ENCODE results near the gene BCAN. TPM values are rescaled to one million over a fixed set of nuclear protein-coding genes. Genes with fewer than 3 reads are reported as not detected.
"Not testable (repeated sequence)": the region's sequence is repeated elsewhere in the genome, so short reads cannot be mapped to it uniquely, and the experiment has no call there.

The BCAN gene
- total RNA-seq, 3 donors from 2014 or later (not counting 1 experiment from before 2014, with no cell fraction given): 0.18 to 0.25 (median 0.19) TPM

- Histone ChIP-seq H3K27ac (ENCODE audit: low read length) (no peak overlapping the region), H3K4me1 (ENCODE audit: control insufficient read depth, insufficient read depth, low read length) (peaks cover 23% of the 10 kb centered on the region), H3K4me3 (ENCODE audit: low read length) (no peak overlapping the region), H3K9me3 (ENCODE audit: control insufficient read depth, insufficient read depth, low read length) (no peaks in the 10 kb centered on the region), H3K27me3 (ENCODE audit: control insufficient read depth, insufficient read depth, low read length) (peaks cover 30% of the 10 kb centered on the region), H3K36me3 (ENCODE audit: control insufficient read depth, insufficient read depth, low read length) (no peaks in the 10 kb centered on the region)
- Mint-ChIP-seq H3K4me1 (peaks cover 7 to 8% of the 10 kb centered on the region in 2 donors), H3K36me3 (no peaks in the 10 kb centered on the region), H3K4me3 (peak overlapping the region; percentile 83), H3K9me3 (no peaks in the 10 kb centered on the region), H3K27me3 (ENCODE audit: low read depth in 2 of 2) (peaks cover 51 to 55% of the 10 kb centered on the region in 2 donors), H3K27ac (no peak overlapping the region)
- TF ChIP-seq CTCF (IDR thresholded peaks at IDR 0.05): peak; percentile 67
- intact Hi-C loops (cut with micrococcal nuclease): loop anchor here (1.0 to 5.0 kb wide), 3 partner anchors 31 to 99 kb away; partner anchors contain the start of gene NES
- no peak for DNase-seq
- no peak for ATAC-seq
- WGBS (ENCODE audit: insufficient coverage): 52% methylated on average over 4 of the region's 4 CpGs
These were observed 15.9 kb upstream of the BCAN start for GRCh38 chr1:156626079-156626438.

DNA sequence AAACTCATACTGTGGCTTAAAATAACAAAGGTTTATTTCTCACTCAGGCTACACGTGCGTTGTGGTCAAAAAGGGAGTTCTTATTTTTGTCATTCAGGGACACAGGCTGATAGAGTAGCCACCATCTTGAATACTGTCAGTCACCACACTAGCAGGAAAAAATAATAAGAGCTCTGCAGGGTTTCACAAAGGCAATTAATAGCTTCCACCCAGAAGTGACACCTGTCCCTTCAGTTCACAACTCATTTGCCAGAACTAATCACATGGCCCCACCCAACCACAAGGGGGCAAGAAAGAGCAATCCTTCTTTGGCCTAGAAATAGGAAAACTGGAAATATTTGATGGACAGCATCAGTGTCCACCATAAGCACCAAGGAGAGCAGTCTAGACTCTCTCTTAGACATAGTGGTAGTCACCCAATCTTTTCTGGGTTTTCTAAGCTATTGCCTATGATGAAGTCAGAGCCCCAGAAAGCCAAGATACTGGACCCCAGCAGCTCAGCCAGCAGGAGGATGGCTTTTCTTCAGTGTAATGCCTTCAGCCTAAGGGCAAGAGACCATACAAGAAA, 14.5 kb upstream of the BCAN start:
- H3K9me3 ChIP-seq (ENCODE audit: control insufficient read depth, insufficient read depth, low read length): no peaks in the 10 kb centered on the region
- H3K4me3 Mint-ChIP-seq: no peak overlapping the region
- peaks cover 23% of the 10 kb centered on the region for H3K4me1 ChIP-seq (ENCODE audit: control insufficient read depth, insufficient read depth, low read length)
- WGBS (ENCODE audit: insufficient coverage): 88% methylated on average over 2 of the region's 2 CpGs
- H3K27me3 Mint-ChIP-seq (ENCODE audit: low read depth in 2 of 2): peaks cover 52 to 56% of the 10 kb centered on the region in 2 donors
- ATAC-seq (peak in 1 of 3 donors; percentile 36), DNase-seq (peak in 1 of 2 donors; percentile 69)
- H3K4me3 ChIP-seq (ENCODE audit: low read length): no peak overlapping the region
- H3K36me3 ChIP-seq (ENCODE audit: control insufficient read depth, insufficient read depth, low read length): no peaks in the 10 kb centered on the region
- intact Hi-C loops (cut with micrococcal nuclease): loop anchor here (2.0 to 5.0 kb wide), 2 partner anchors 29 to 50 kb away; partner anchors contain the start of gene NES
- H3K27me3 ChIP-seq (ENCODE audit: control insufficient read depth, insufficient read depth, low read length): peaks cover 30% of the 10 kb centered on the region
- H3K36me3 Mint-ChIP-seq: no peaks in the 10 kb centered on the region
- peaks cover 7 to 8% of the 10 kb centered on the region in 2 donors for H3K4me1 Mint-ChIP-seq
- no peak overlapping the region for H3K27ac ChIP-seq (ENCODE audit: low read length)
- H3K27ac Mint-ChIP-seq: no peak overlapping the region
- no peaks in the 10 kb centered on the region for H3K9me3 Mint-ChIP-seq
- peak; percentile 30 for TF ChIP-seq CTCF (IDR thresholded peaks at IDR 0.05)

GRCh38 chr1:156629823-156630449, 12.0 kb upstream of the BCAN start:
- H3K9me3 ChIP-seq (ENCODE audit: control insufficient read depth, insufficient read depth, low read length): no peaks in the 10 kb centered on the region
- peaks cover 43 to 67% of the 10 kb centered on the region in 2 donors for H3K27me3 Mint-ChIP-seq (ENCODE audit: low read depth in 2 of 2)

GRCh38 chr1:156631152-156631551, 10.8 kb upstream of the BCAN start:
- H3K9me3 Mint-ChIP-seq; DNase-seq; H3K9me3 ChIP-seq (ENCODE audit: control insufficient read depth, insufficient read depth, low read length); H3K27ac Mint-ChIP-seq; H3K36me3 ChIP-seq (ENCODE audit: control insufficient read depth, insufficient read depth, low read length); H3K27ac ChIP-seq (ENCODE audit: low read length); H3K4me3 Mint-ChIP-seq; H3K36me3 Mint-ChIP-seq; intact Hi-C loops (cut with micrococcal nuclease); H3K4me1 ChIP-seq (ENCODE audit: control insufficient read depth, insufficient read depth, low read length); ATAC-seq; H3K27me3 ChIP-seq (ENCODE audit: control insufficient read depth, insufficient read depth, low read length); H3K4me1 Mint-ChIP-seq; H3K4me3 ChIP-seq (ENCODE audit: low read length): not testable (repeated sequence)
- peaks cover 35 to 66% of the 10 kb centered on the region in 2 donors for H3K27me3 Mint-ChIP-seq (ENCODE audit: low read depth in 2 of 2)
- WGBS (ENCODE audit: insufficient coverage): 63% methylated on average over 9 of the region's 9 CpGs

More at GRCh38 chr1:156629823-156630449, 12.0 kb upstream of the BCAN start:
- no peak for ATAC-seq
- H3K4me1 Mint-ChIP-seq: peaks cover 7 to 8% of the 10 kb centered on the region in 2 donors
- no peak overlapping the region for H3K27ac Mint-ChIP-seq
- H3K9me3 Mint-ChIP-seq: no peaks in the 10 kb centered on the region
- Histone ChIP-seq H3K4me3 (ENCODE audit: low read length) (no peak overlapping the region), H3K27ac (ENCODE audit: low read length) (no peak overlapping the region), H3K4me1 (ENCODE audit: control insufficient read depth, insufficient read depth, low read length) (peaks cover 10% of the 10 kb centered on the region), H3K27me3 (ENCODE audit: control insufficient read depth, insufficient read depth, low read length) (peaks cover 16% of the 10 kb centered on the region), H3K36me3 (ENCODE audit: control insufficient read depth, insufficient read depth, low read length) (no peaks in the 10 kb centered on the region)
- DNase-seq: no peak
- TF ChIP-seq CTCF (IDR thresholded peaks at IDR 0.05): no peak
- H3K36me3 Mint-ChIP-seq: no peaks in the 10 kb centered on the region
- no peak overlapping the region for H3K4me3 Mint-ChIP-seq
- 71% methylated on average over 8 of the region's 8 CpGs for WGBS (ENCODE audit: insufficient coverage)
- intact Hi-C loops (cut with micrococcal nuclease): loop anchor here (5.0 kb wide), 1 partner anchor 47 kb away; the partner anchor contains the start of gene NES

Measured in natural killer cell (primary cell).